D721Med (cell line): ENCODE results near the gene CCDC60.

Experiments used
- DNase-seq: peaks from one replicate; pipeline ENCODE4 v3.0.0; 2011; ENCODE audit warnings: low spot score; ENCODE audit not compliant: insufficient read length
- FAIRE-seq: peaks from 2 replicates; lab custom pipeline; 2011; peaks lifted over from hg19 to GRCh38; lab: Jason Lieb, UNC
- CTCF ChIP-seq: IDR thresholded peaks from 2 replicates; pipeline ENCODE4 v1.5.1; 2012; ENCODE audit warnings: mild to moderate bottlenecking, control low read depth; ENCODE audit not compliant: insufficient read depth; ENCODE audit errors: missing control alignments

The CCDC60 gene

GRCh38 chr12:119314290-119314689 lies 20.2 kb upstream of the CCDC60 start:
- no peak for TF ChIP-seq CTCF
- FAIRE-seq: no peak
- no peak for DNase-seq

DNA sequence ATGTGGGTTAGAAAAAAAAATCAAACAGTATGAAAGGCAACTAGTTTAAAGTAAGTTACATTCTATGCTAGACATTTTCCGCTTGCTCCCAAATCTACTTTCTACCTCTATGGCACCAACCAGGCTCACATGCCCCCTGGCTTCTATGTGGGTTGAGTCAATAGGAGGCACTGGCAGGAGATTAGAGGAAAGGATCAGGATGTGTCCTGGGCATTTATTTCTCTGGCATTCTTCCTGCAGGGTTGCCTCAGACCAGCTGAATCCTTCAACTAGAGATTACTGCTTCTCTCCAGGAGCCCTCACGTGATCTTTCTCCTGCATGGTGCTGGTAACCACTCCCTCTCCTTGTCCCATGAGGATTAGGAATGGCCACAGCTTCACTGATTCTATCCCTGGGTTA lies 14.9 kb upstream of the CCDC60 start:
- peak; percentile 9 for TF ChIP-seq CTCF

DNA sequence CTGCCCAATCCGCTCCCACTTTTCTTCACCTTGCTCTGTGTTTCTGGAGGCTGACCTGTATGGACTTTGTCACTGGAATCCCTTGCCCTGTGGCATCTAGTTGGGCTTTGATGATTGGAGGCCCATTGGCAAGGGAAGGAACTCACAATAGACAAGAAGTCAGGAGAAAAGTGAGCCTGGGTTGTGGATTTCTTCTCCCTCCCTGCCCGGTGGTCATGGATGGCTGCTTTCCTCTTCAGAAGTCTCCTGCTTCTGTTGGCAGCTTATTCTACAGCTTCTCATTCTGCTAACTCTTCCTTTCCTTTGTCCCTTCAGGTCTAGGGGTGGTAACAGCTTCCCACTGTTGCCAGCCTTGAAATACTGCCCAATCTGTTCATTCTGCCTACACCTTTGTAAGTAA lies 13.9 kb upstream of the CCDC60 start:
- FAIRE-seq: no peak
- DNase-seq: no peak
- no peak for TF ChIP-seq CTCF

More for the DNA sequence above, 14.9 kb upstream of the CCDC60 start:
- no peak for FAIRE-seq
- no peak for DNase-seq

DNA sequence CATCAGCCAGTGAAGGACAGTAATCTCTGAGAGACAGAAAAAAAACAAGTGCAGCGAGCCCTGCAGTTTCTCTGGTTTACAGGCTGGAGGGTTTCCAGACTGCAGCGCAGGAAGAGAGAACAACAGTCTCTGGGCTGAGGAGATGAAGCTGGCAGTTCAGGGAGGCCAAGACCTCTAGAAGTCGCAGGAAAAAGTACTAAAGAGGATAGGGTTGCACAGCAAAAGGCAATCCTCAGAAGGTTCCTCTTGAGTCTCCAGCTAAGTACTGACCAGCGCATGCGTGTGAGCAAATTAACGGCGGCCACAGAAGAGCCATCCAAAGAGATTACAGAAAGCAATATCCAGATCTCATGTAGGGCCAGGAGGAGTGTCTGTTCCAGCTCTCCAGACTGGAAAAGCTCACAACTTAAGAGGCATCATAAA lies 12.2 kb upstream of the CCDC60 start:
- TF ChIP-seq CTCF: no peak
- DNase-seq: no peak
- FAIRE-seq: no peak

DNA sequence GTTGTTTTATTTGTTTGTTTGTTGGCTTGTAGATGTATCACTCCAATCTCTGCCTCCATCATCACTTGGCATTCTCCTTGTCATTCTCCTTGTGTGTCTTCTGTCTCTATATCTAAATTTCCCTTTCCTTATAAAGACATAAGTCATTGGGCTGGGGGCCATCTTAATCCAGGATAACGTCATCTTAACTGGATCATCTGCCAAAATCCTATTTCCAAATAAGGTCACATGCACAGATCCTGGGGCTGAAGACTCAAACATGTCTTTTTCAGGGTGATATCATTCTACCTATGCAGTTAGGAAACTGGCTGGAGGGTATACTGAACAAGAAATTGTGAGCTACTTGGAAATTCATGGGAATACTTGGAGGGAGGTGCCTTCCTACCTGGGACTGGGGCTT lies 8.7 kb upstream of the CCDC60 start:
- DNase-seq: no peak
- no peak for FAIRE-seq
- no peak for TF ChIP-seq CTCF

GRCh38 chr12:119326341-119326740 lies 8.2 kb upstream of the CCDC60 start:
- FAIRE-seq: no peak
- TF ChIP-seq CTCF: no peak
- no peak for DNase-seq

GRCh38 chr12:119327471-119327870 lies 7.1 kb upstream of the CCDC60 start:
- DNase-seq: no peak
- no peak for FAIRE-seq
- TF ChIP-seq CTCF: no peak
